ENCODE results near the gene COX6A1.

COX6A1 gene

GRCh38 chr12:120408771-120409170 lies 29.1 kb upstream of the COX6A1 start:
- no peak overlapping the region for H3K4me3 ChIP-seq (ENCODE audit: low read depth, low read length)
- no peak for DNase-seq (ENCODE audit: low read depth, low spot score)
- no peak for TF ChIP-seq CTCF (IDR thresholded peaks at IDR 0.05; ENCODE audit: insufficient read depth, low read length, missing control alignments)
- ChIA-PET POLR2A (no interaction called here), CTCF (interaction anchor here (1.5 kb wide), 1 partner anchor 91 kb away, joined by 3 read pairs; no protein-coding TSS in a partner anchor)

- no peak for TF ChIP-seq CTCF (IDR thresholded peaks at IDR 0.05; ENCODE audit: insufficient read depth, low read length, missing control alignments)
- ChIA-PET POLR2A (no interaction called here), CTCF (no interaction called here)
- H3K4me3 ChIP-seq (ENCODE audit: low read depth, low read length) = no peak overlapping the region
- no peak for DNase-seq (ENCODE audit: low read depth, low spot score)
These were observed 25.5 kb upstream of the COX6A1 start for GRCh38 chr12:120412421-120412820.

- DNase-seq (ENCODE audit: low read depth, low spot score) = no peak
- no peak for TF ChIP-seq CTCF (IDR thresholded peaks at IDR 0.05; ENCODE audit: insufficient read depth, low read length, missing control alignments)
- CTCF ChIA-PET = no interaction called here
- no peak overlapping the region for H3K4me3 ChIP-seq (ENCODE audit: low read depth, low read length)
- POLR2A ChIA-PET = no interaction called here
These were observed 23.8 kb upstream of the COX6A1 start for GRCh38 chr12:120413901-120414695.

GRCh38 chr12:120416490-120417216 lies 21.3 kb upstream of the COX6A1 start:
- TF ChIP-seq CTCF (IDR thresholded peaks at IDR 0.05; ENCODE audit: insufficient read depth, low read length, missing control alignments) = no peak
- ChIA-PET CTCF (interaction anchor here (4.3 kb wide), 1 partner anchor 13 kb away, joined by 31 read pairs; no protein-coding TSS in a partner anchor), POLR2A (no interaction called here)
- DNase-seq (ENCODE audit: low read depth, low spot score) = no peak
- H3K4me3 ChIP-seq (ENCODE audit: low read depth, low read length) = no peak overlapping the region

- TF ChIP-seq CTCF (IDR thresholded peaks at IDR 0.05; ENCODE audit: insufficient read depth, low read length, missing control alignments) = no peak
- ChIA-PET POLR2A (no interaction called here), CTCF (interaction anchor here (1.0 to 4.3 kb wide), 3 partner anchors 12 to 66 kb away, joined by 3 to 31 read pairs (median 4); no protein-coding TSS in a partner anchor)
- no peak overlapping the region for H3K4me3 ChIP-seq (ENCODE audit: low read depth, low read length)
- DNase-seq (ENCODE audit: low read depth, low spot score) = no peak
These were observed 19.9 kb upstream of the COX6A1 start for GRCh38 chr12:120417917-120418580.

- TF ChIP-seq CTCF (IDR thresholded peaks at IDR 0.05; ENCODE audit: insufficient read depth, low read length, missing control alignments) = no peak
- no peak for DNase-seq (ENCODE audit: low read depth, low spot score)
- ChIA-PET CTCF (interaction anchor here (1.0 kb wide), 1 partner anchor 9 kb away, joined by 3 read pairs; no protein-coding TSS in a partner anchor), POLR2A (no interaction called here)
- no peak overlapping the region for H3K4me3 ChIP-seq (ENCODE audit: low read depth, low read length)
These were observed 16.2 kb upstream of the COX6A1 start for GRCh38 chr12:120421701-120422100.

All from AG04449 (cell line).